PC-9 (cell line): ENCODE data around the gene NLN. TPM values are rescaled to one million over a fixed set of nuclear protein-coding genes. Genes with fewer than 3 reads are reported as not detected.

Experiments
- BruUV-seq: library from RNA; stranded (reverse); fragments of 400-500 nt; replicated peaks from 2 replicates; lab custom pipeline; 2021; lab: Mats Ljungman, UMichigan
- CTCF ChIA-PET: fragments of 300-600 bp; sonication (Branson Sonifier 250); formaldehyde crosslinking; loops from one replicate; lab custom pipeline; 2022; ENCODE audit warnings: antibody characterized with exemption; lab: Charles Lee
- POLR2A ChIA-PET: fragments of 300-600 bp; sonication (Branson Sonifier 250); formaldehyde crosslinking; loops from one replicate; lab custom pipeline; 2022; ENCODE audit warnings: antibody characterized with exemption; ENCODE audit not compliant: unreplicated experiment; lab: Charles Lee
- DNase-seq, 2 experiments: peaks; one replicate each; pipeline versions ENCODE4 v3.0.0 to v3.0.0-alpha.2; 2015 to 2022; ENCODE audit warnings: mixed read lengths in 1 of 2
- H2AFZ ChIP-seq: fragments of 200-600 bp; sonication (generic); 2 replicates; pipeline ENCODE4 v1.8.1; 2017; ENCODE audit warnings: antibody characterized with exemption
- H3F3A ChIP-seq: fragments of 200-600 bp; sonication (generic); 2 replicates; pipeline ENCODE4 v1.8.1; 2017; ENCODE audit warnings: antibody characterized with exemption, mild to moderate bottlenecking, low read depth; ENCODE audit not compliant: insufficient read depth
- H3K27ac ChIP-seq: fragments of 200-600 bp; sonication (generic); 2 replicates; pipeline ENCODE4 v1.6.1; 2016; ENCODE audit warnings: mixed run types
- H3K27me3 ChIP-seq: fragments of 200-600 bp; sonication (generic); 2 replicates; pipeline ENCODE4 v1.6.1; 2016; ENCODE audit warnings: low read depth, mixed run types; ENCODE audit not compliant: insufficient read depth
- H3K36me3 ChIP-seq: fragments of 200-600 bp; sonication (generic); 2 replicates; pipeline ENCODE4 v1.6.1; 2016; ENCODE audit warnings: low read depth, mixed run types
- H3K4me1 ChIP-seq: fragments of 200-600 bp; sonication (generic); replicated peaks from 2 replicates; pipeline ENCODE4 v1.6.1; 2016; ENCODE audit warnings: mixed run types; ENCODE audit not compliant: insufficient read depth
- H3K4me2 ChIP-seq: fragments of 200-600 bp; sonication (generic); 2 replicates; pipeline ENCODE4 v1.6.1; 2017; ENCODE audit warnings: mixed run types
- H3K4me3 ChIP-seq: fragments of 200-600 bp; sonication (generic); 2 replicates; pipeline ENCODE4 v1.6.1; 2016; ENCODE audit warnings: mixed run types
- H3K79me2 ChIP-seq: fragments of 200-600 bp; sonication (generic); 2 replicates; pipeline ENCODE4 v1.6.1; 2017; ENCODE audit warnings: low read depth, mixed run types
- H3K9me2 ChIP-seq: fragments of 200-600 bp; sonication (generic); 2 replicates; pipeline ENCODE4 v1.8.1; 2017; ENCODE audit warnings: mild to moderate bottlenecking; ENCODE audit not compliant: insufficient read depth
- H3K9me3 ChIP-seq: fragments of 200-600 bp; sonication (generic); 2 replicates; pipeline ENCODE4 v1.8.1; 2016; ENCODE audit warnings: low read depth; ENCODE audit not compliant: insufficient read depth
- H4K20me1 ChIP-seq: fragments of 200-600 bp; sonication (generic); 2 replicates; pipeline ENCODE4 v1.8.1; 2017; ENCODE audit not compliant: insufficient read depth
- CTCF ChIP-seq: fragments of 200-600 bp; sonication (generic); conservative IDR thresholded peaks from 2 replicates; pipeline ENCODE4 v1.6.1; 2017; ENCODE audit warnings: mixed run types, antibody characterized with exemption, mild to moderate bottlenecking, moderate library complexity
- EZH2 ChIP-seq: fragments of 200-600 bp; sonication (generic); IDR thresholded peaks from 2 replicates; pipeline ENCODE4 v1.8.0; 2017; ENCODE audit warnings: antibody characterized with exemption, low read depth
- intact Hi-C: fragments of 100-400 bp; cut with micrococcal nuclease; formaldehyde crosslinking; loops from one replicate; pipeline ENCODE4 v1.10.0; 2022; ENCODE audit not compliant: unreplicated experiment
- total RNA-seq: library from RNA; stranded (reverse); gene quantifications from 2 replicates; pipeline ENCODE4 v1.2.3, GENCODE V29; 2021

NLN gene
- total RNA-seq, 1 experiment from 2014 or later, result 56.7 TPM

- no peaks in the 10 kb centered on the region for H3K4me1 ChIP-seq
- no peak for TF ChIP-seq CTCF
- no peak for TF ChIP-seq EZH2
- no peaks in the 10 kb centered on the region for H3F3A ChIP-seq
- intact Hi-C loops, result no loop called here
- ChIA-PET CTCF (no interaction called here), POLR2A (no interaction called here)
- no peaks in the 10 kb centered on the region for H3K27me3 ChIP-seq
- H3K9me3 ChIP-seq, result no peaks in the 10 kb centered on the region
- no peaks in the 10 kb centered on the region for H3K79me2 ChIP-seq
- no peak overlapping the region for H3K4me3 ChIP-seq
- DNase-seq, result no peak
- no peaks in the 10 kb centered on the region for H3K9me2 ChIP-seq
- no peaks in the 10 kb centered on the region for H4K20me1 ChIP-seq
- BruUV-seq, result no TSS peak
- no peak overlapping the region for H3K4me2 ChIP-seq
- no peak overlapping the region for H3K27ac ChIP-seq
- H3K36me3 ChIP-seq, result no peaks in the 10 kb centered on the region
- H2AFZ ChIP-seq, result no peak overlapping the region
Measured at GRCh38 chr5:65800775-65801174, 78.8 kb downstream of the NLN start.

GRCh38 chr5:65801352-65801783, 79.4 kb downstream of the NLN start:
- DNase-seq, result no peak
- no peaks in the 10 kb centered on the region for H3F3A ChIP-seq
- H3K27ac ChIP-seq, result no peak overlapping the region
- CTCF ChIA-PET, result no interaction called here
- H3K9me3 ChIP-seq, result no peaks in the 10 kb centered on the region
- H3K36me3 ChIP-seq, result 0 out of 2 replicates have a peak, but pooled peaks cover 5% of the 10 kb centered on the region
- H3K4me3 ChIP-seq, result no peak overlapping the region
- H4K20me1 ChIP-seq, result no peaks in the 10 kb centered on the region
- H3K27me3 ChIP-seq, result no peaks in the 10 kb centered on the region
- TF ChIP-seq CTCF (no peak), EZH2 (no peak)
- H3K4me1 ChIP-seq, result no peaks in the 10 kb centered on the region
- intact Hi-C loops, result no loop called here
- no TSS peak for BruUV-seq
- H3K79me2 ChIP-seq, result no peaks in the 10 kb centered on the region
- POLR2A ChIA-PET, result interaction anchor here (0.7 kb wide), 1 partner anchor 19 kb away, joined by 5 read pairs; no protein-coding TSS in a partner anchor
- H2AFZ ChIP-seq, result no peak overlapping the region
- H3K4me2 ChIP-seq, result no peak overlapping the region
- no peaks in the 10 kb centered on the region for H3K9me2 ChIP-seq

- no peak overlapping the region for H3K27ac ChIP-seq
Measured at GRCh38 chr5:65802080-65802479, 80.1 kb downstream of the NLN start.

More at GRCh38 chr5:65802080-65802479, 80.1 kb downstream of the NLN start:
- Histone ChIP-seq H3K4me2 (no peak overlapping the region), H3K36me3 (0 out of 2 replicates have a peak, but pooled peaks cover 10% of the 10 kb centered on the region), H3K9me2 (no peaks in the 10 kb centered on the region), H4K20me1 (no peaks in the 10 kb centered on the region), H2AFZ (no peak overlapping the region), H3K9me3 (no peaks in the 10 kb centered on the region), H3K4me3 (no peak overlapping the region), H3K4me1 (peaks cover 4% of the 10 kb centered on the region; the same call in 1 of the 2 replicates), H3K27me3 (no peaks in the 10 kb centered on the region), H3F3A (no peaks in the 10 kb centered on the region), H3K79me2 (no peaks in the 10 kb centered on the region)
- no peak for DNase-seq
- intact Hi-C loops, result no loop called here
- ChIA-PET CTCF (no interaction called here), POLR2A (no interaction called here)
- no peak for TF ChIP-seq CTCF
- no peak for TF ChIP-seq EZH2
- no TSS peak for BruUV-seq
